HepG2 (cell line): Measurements from ENCODE around the gene RNLS. TPM values are rescaled to one million over a fixed set of nuclear protein-coding genes. Genes with fewer than 3 reads are reported as not detected.

Experiments
- ATAC-seq: fragments of 200-7000 bp; cut with Tn5 transposase; 3 replicates; pipeline ENCODE4 v1.9.1; 2020; ENCODE audit warnings: mild to moderate bottlenecking, moderate library complexity
- BruUV-seq: library from RNA; stranded (reverse); fragments of 400-500 nt; replicated peaks from 2 replicates; lab custom pipeline; 2021; lab: Mats Ljungman, UMichigan
- CTCF ChIA-PET: fragments of 300-600 bp; formaldehyde crosslinking; extraction: SDS; loops from one replicate; lab custom pipeline; 2021; ENCODE audit warnings: low total read pairs, inconsistent platforms, low intra/inter-chr PET ratio; lab: Yijun Ruan, JAX
- POLR2A ChIA-PET: fragments of 350-600 bp; sonication (Branson Sonifier 250); formaldehyde crosslinking; loops from one replicate; lab custom pipeline; 2020; ENCODE audit warnings: antibody characterized with exemption, inconsistent platforms; lab: Yijun Ruan, JAX
- DNase-seq: peaks from one replicate; pipeline ENCODE4 v3.0.0-alpha.2; 2015; ENCODE audit warnings: low spot score
- FAIRE-seq: peaks from 3 replicates; lab custom pipeline; 2011; peaks lifted over from hg19 to GRCh38; lab: Jason Lieb, UNC
- H2AFZ ChIP-seq: one replicate; pipeline ENCODE4 v1.6.1; 2011; ENCODE audit warnings: low read length, inconsistent platforms
- H3K27ac ChIP-seq: fragments of 300-600 bp; 3 replicates; pipeline ENCODE4 v1.8.0; 2011; ENCODE audit warnings: mixed run types, mild to moderate bottlenecking, mixed read lengths, low read length, inconsistent platforms; ENCODE audit not compliant: insufficient read depth; ENCODE audit errors: extremely low read length
- H3K27me3 ChIP-seq, 2 experiments: fragments of 200-600 bp in 1 of 2; 2 replicates in 1 of 2; 3 replicates in 1 of 2; pipeline versions ENCODE4 v1.6.0 to v1.8.0; 2011; ENCODE audit warnings: low read length in 2 of 2, mild to moderate bottlenecking in 2 of 2, moderate library complexity in 2 of 2, inconsistent platforms in 1 of 2; ENCODE audit not compliant: insufficient read depth in 2 of 2, control insufficient read depth in 1 of 2
- H3K36me3 ChIP-seq, 2 experiments: fragments of 200-600 bp in 1 of 2; replicated peaks in 1 of 2; 2 replicates in 1 of 2; 3 replicates in 1 of 2; pipeline versions ENCODE4 v1.5.1 to v1.8.0; 2011; ENCODE audit warnings: low read length in 2 of 2, inconsistent platforms in 1 of 2; ENCODE audit not compliant: insufficient read depth in 2 of 2, control insufficient read depth in 1 of 2
- H3K4me1 ChIP-seq: 2 replicates; pipeline ENCODE4 v1.5.1; 2012; ENCODE audit warnings: low read length, inconsistent platforms; ENCODE audit not compliant: insufficient read depth
- H3K4me2 ChIP-seq: 2 replicates; pipeline ENCODE4 v1.6.0; 2011; ENCODE audit warnings: low read depth, low read length, inconsistent platforms
- H3K4me3 ChIP-seq, 3 experiments: fragments of 200-600 bp in 1 of 3; sonication (generic), shearing (Covaris generic) in 1 of 3; replicated peaks in 1 of 3; 2 replicates each; pipeline ENCODE4 v1.5.1; 2011 to 2016; ENCODE audit warnings: low read length in 3 of 3, inconsistent platforms in 2 of 3, low read depth in 2 of 3, mild to moderate bottlenecking in 2 of 3, control low read depth in 1 of 3, mixed read lengths in 1 of 3; ENCODE audit not compliant: insufficient read depth in 1 of 3
- H3K79me2 ChIP-seq: one replicate; pipeline ENCODE4 v1.6.1; 2011; ENCODE audit warnings: low read length, inconsistent platforms; ENCODE audit not compliant: insufficient read depth
- H3K9ac ChIP-seq: 2 replicates; pipeline ENCODE4 v1.6.0; 2011; ENCODE audit warnings: mild to moderate bottlenecking, low read depth, low read length, inconsistent platforms; ENCODE audit not compliant: insufficient read depth
- H3K9me3 ChIP-seq: 2 replicates; pipeline ENCODE4 v1.5.1; 2012; ENCODE audit warnings: mild to moderate bottlenecking, low read length
- H4K20me1 ChIP-seq: 2 replicates; pipeline ENCODE4 v1.6.0; 2011; ENCODE audit warnings: inconsistent platforms, mild to moderate bottlenecking, low read length, moderate library complexity; ENCODE audit not compliant: insufficient read depth
- ARNT ChIP-seq: fragments of 450-650 bp; IDR thresholded peaks from 2 replicates; pipeline ENCODE4 v1.6.1; 2017
- NFAT5 ChIP-seq: sonication (generic); formaldehyde crosslinking; IDR thresholded peaks from 2 replicates; pipeline ENCODE4 v1.4.0; 2020; ENCODE audit warnings: missing genetic modification reagents
- ZBTB33 ChIP-seq: sonication (generic); formaldehyde crosslinking; IDR thresholded peaks from 2 replicates; pipeline ENCODE4 v1.4.0; 2020; ENCODE audit warnings: missing genetic modification reagents
- ZNF83 ChIP-seq: sonication (generic); formaldehyde crosslinking; IDR thresholded peaks from 2 replicates; pipeline ENCODE4 v1.4.0; 2020; ENCODE audit warnings: missing genetic modification reagents, mild to moderate bottlenecking, borderline replicate concordance
- WGBS: methylation state at CpG from one replicate; pipeline ENCODE4 v1.1.6; 2017; ENCODE audit warnings: low lambda C conversion rate; 5-methylcytosine and 5-hydroxymethylcytosine counted together
- in situ Hi-C: cut with HindIII; loops from 2 replicates; pipeline ENCODE4 v1.10.0; 2017; ENCODE audit warnings: low pct_unique_long_range_greater_than_20kb; ENCODE audit not compliant: extremely low pct_ligation_motif_present
- intact Hi-C: fragments of 100-400 bp; cut with micrococcal nuclease; formaldehyde crosslinking; loops from one replicate; pipeline ENCODE4 v1.10.0; 2022; ENCODE audit not compliant: unreplicated experiment
- polyA plus RNA-seq, 8 experiments: library from polyadenylated mRNA; depleted of rRNA in 3 of 8; stranded (reverse) in 7 of 8; unstranded in 1 of 8; fragments of >200 nt; fragmentation: Illumina TruSeq in 4 of 8; extraction: Trizol in 4 of 8; gene quantifications; 2 replicates each; pipeline versions ENCODE4 v1.2.1 to v1.2.3, GENCODE V29; 2011 to 2016; ENCODE audit warnings: low read depth in 4 of 8, missing spikeins in 1 of 8, mixed read lengths in 1 of 8; ENCODE audit not compliant: insufficient read depth in 1 of 8
- total RNA-seq, 5 experiments: library from RNA; depleted of rRNA; stranded (reverse); fragments of >200 nt; fragmentation: Illumina TruSeq; extraction: Trizol; gene quantifications; 2 replicates each; pipeline ENCODE4 v1.2.3, GENCODE V29; 2016; ENCODE audit warnings: low read depth in 1 of 5

Gene RNLS
- total and polyA plus RNA-seq, 2 of the 13 experiments (the other 11 are each of a cell fraction or from before 2014, with no cell fraction given) = not detected

GRCh38 chr10:88246675-88247074, 336.4 kb downstream of the RNLS start:
- ChIA-PET POLR2A (no interaction called here), CTCF (no interaction called here)
- Histone ChIP-seq H3K36me3 (no peaks in the 10 kb centered on the region), H3K27me3 (peaks cover 0 to 3% of the 10 kb centered on the region in 2 experiments; a peak in 1 of 5 replicates), H3K4me2 (no peak overlapping the region), H3K27ac (no peak overlapping the region), H2AFZ (no peak overlapping the region), H3K9ac (no peak overlapping the region), H3K79me2 (no peaks in the 10 kb centered on the region), H3K9me3 (no peaks in the 10 kb centered on the region), H3K4me3 (no peak overlapping the region), H4K20me1 (no peaks in the 10 kb centered on the region), H3K4me1 (no peaks in the 10 kb centered on the region)
- intact Hi-C loops = no loop called here
- ATAC-seq (no peak), DNase-seq (no peak), FAIRE-seq (no peak)
- in situ Hi-C loops = no loop called here
- TF ChIP-seq ARNT (no peak), ZBTB33 (CRISPR knock-in tag) (no peak), NFAT5 (CRISPR knock-in tag) (no peak), ZNF83 (CRISPR knock-in tag) (no peak)
- WGBS = 62% methylated on average over 4 of the region's 4 CpGs
- no TSS peak for BruUV-seq
